Mesothelial cell of epicardium (in vitro differentiated cells): ENCODE results near the gene C16orf92. TPM values are rescaled to one million over a fixed set of nuclear protein-coding genes. Genes with fewer than 3 reads are reported as not detected.
"Not testable (repeated sequence)": the region's sequence is repeated elsewhere in the genome, so short reads cannot be mapped to it uniquely, and the experiment has no call there.

Experiments used
- DNase-seq, 2 experiments: peaks; one replicate each; pipeline ENCODE4 v3.0.0; 2021; ENCODE audit warnings: low spot score in 2 of 2; ENCODE audit not compliant: unreplicated experiment in 2 of 2
- H3K27ac Mint-ChIP-seq: 2 replicates; pipeline ENCODE4 v1.8.0; 2021; ENCODE audit warnings: mixed read lengths
- H3K27me3 Mint-ChIP-seq: 2 replicates; pipeline ENCODE4 v1.8.0; 2021; ENCODE audit warnings: low read depth, mixed read lengths
- H3K36me3 Mint-ChIP-seq: 2 replicates; pipeline ENCODE4 v1.8.0; 2021; ENCODE audit warnings: mixed read lengths
- H3K4me1 Mint-ChIP-seq: 2 replicates; pipeline ENCODE4 v1.8.0; 2021; ENCODE audit warnings: mixed read lengths
- H3K4me3 Mint-ChIP-seq: 2 replicates; pipeline ENCODE4 v1.8.0; 2021; ENCODE audit warnings: mild to moderate bottlenecking, moderate library complexity, mixed read lengths
- H3K9me3 Mint-ChIP-seq: 2 replicates; pipeline ENCODE4 v1.8.0; 2021; ENCODE audit warnings: mixed read lengths
- CTCF ChIP-seq: fragments of 200-600 bp; sonication (generic); IDR thresholded peaks from one replicate; pipeline ENCODE4 v1.5.0; 2021; ENCODE audit warnings: antibody characterized with exemption; ENCODE audit not compliant: unreplicated experiment
- total RNA-seq: library from RNA; stranded (reverse); gene quantifications from 3 replicates; pipeline ENCODE4 v1.2.1, GENCODE V29; 2021

C16orf92 gene
- total RNA-seq, 1 donor from 2014 or later: not detected

- Mint-ChIP-seq H3K36me3 (no peaks in the 10 kb centered on the region), H3K27me3 (peaks cover 16% of the 10 kb centered on the region), H3K9me3 (no peaks in the 10 kb centered on the region), H3K4me1 (peaks cover 4% of the 10 kb centered on the region), H3K27ac (no peak overlapping the region), H3K4me3 (no peak overlapping the region)
- TF ChIP-seq CTCF: no peak
- no peak for DNase-seq
Measured at GRCh38 chr16:30017277-30017656, 5.7 kb upstream of the C16orf92 start.

- H3K9me3 Mint-ChIP-seq, DNase-seq, H3K4me3 Mint-ChIP-seq, H3K4me1 Mint-ChIP-seq, H3K27ac Mint-ChIP-seq, H3K36me3 Mint-ChIP-seq: not testable (repeated sequence)
- peaks cover 12% of the 10 kb centered on the region for H3K27me3 Mint-ChIP-seq
Measured at GRCh38 chr16:30017937-30018336, 5.1 kb upstream of the C16orf92 start.

- TF ChIP-seq CTCF: no peak
- no peak for DNase-seq
- Mint-ChIP-seq H3K27ac (no peak overlapping the region), H3K9me3 (no peaks in the 10 kb centered on the region), H3K4me3 (no peak overlapping the region), H3K36me3 (no peaks in the 10 kb centered on the region), H3K4me1 (peaks cover 4% of the 10 kb centered on the region), H3K27me3 (peaks cover 12% of the 10 kb centered on the region)
Measured at GRCh38 chr16:30018731-30019158, 4.3 kb upstream of the C16orf92 start.

- Mint-ChIP-seq H3K27me3 (peaks cover 41% of the 10 kb centered on the region), H3K36me3 (no peaks in the 10 kb centered on the region), H3K4me1 (peaks cover 4% of the 10 kb centered on the region), H3K4me3 (no peak overlapping the region), H3K27ac (no peak overlapping the region), H3K9me3 (no peaks in the 10 kb centered on the region)
- no peak for TF ChIP-seq CTCF
- DNase-seq: no peak
Measured at GRCh38 chr16:30023586-30023985, 588 bp downstream of the C16orf92 start.

GRCh38 chr16:30024451-30024850 lies 1.5 kb downstream of the C16orf92 start:
- peaks cover 47% of the 10 kb centered on the region for H3K27me3 Mint-ChIP-seq
- H3K4me1 Mint-ChIP-seq: peaks cover 4% of the 10 kb centered on the region
- no peaks in the 10 kb centered on the region for H3K36me3 Mint-ChIP-seq
- H3K27ac Mint-ChIP-seq: no peak overlapping the region
- no peaks in the 10 kb centered on the region for H3K9me3 Mint-ChIP-seq
- no peak for DNase-seq
- no peak overlapping the region for H3K4me3 Mint-ChIP-seq
- no peak for TF ChIP-seq CTCF

GRCh38 chr16:30025156-30025555 lies 2.2 kb downstream of the C16orf92 start:
- H3K4me1 Mint-ChIP-seq: peaks cover 6% of the 10 kb centered on the region
- peaks cover 54% of the 10 kb centered on the region for H3K27me3 Mint-ChIP-seq
- H3K36me3 Mint-ChIP-seq: no peaks in the 10 kb centered on the region
- H3K9me3 Mint-ChIP-seq: no peaks in the 10 kb centered on the region
- no peak for DNase-seq
- no peak for TF ChIP-seq CTCF
- no peak overlapping the region for H3K4me3 Mint-ChIP-seq
- no peak overlapping the region for H3K27ac Mint-ChIP-seq
